ENCODE results near the gene ADARB1. TPM values are rescaled to one million over a fixed set of nuclear protein-coding genes. Genes with fewer than 3 reads are reported as not detected.

ADARB1 gene
- total RNA-seq, 2 experiments from 2014 or later = 27.5 to 28.6 TPM

GRCh38 chr21:45210461-45210983 is 136.1 kb downstream of the ADARB1 start:
- H3K4me1 ChIP-seq (ENCODE audit: insufficient read depth, low read length) = peaks cover 7% of the 10 kb centered on the region
- Mint-ChIP-seq H3K27ac (no peak overlapping the region), H3K27me3 (no peaks in the 10 kb centered on the region), H3K9me3 (no peaks in the 10 kb centered on the region), H3K36me3 (ENCODE audit: low read depth) (peaks cover 92% of the 10 kb centered on the region), H3K4me1 (ENCODE audit: low read depth) (no peaks in the 10 kb centered on the region), H3K4me3 (no peak overlapping the region)
- no peaks in the 10 kb centered on the region for H3K9me3 ChIP-seq (ENCODE audit: control insufficient read depth in 1 of 2, insufficient read depth in 1 of 2, low read length in 2 of 2)
- DNase-seq (peak in 1 of 14 experiments; percentile 7), ATAC-seq (ENCODE audit: poor library complexity) (no peak)
- H3K36me3 ChIP-seq (ENCODE audit: insufficient read depth, low read length) = peaks cover 38% of the 10 kb centered on the region
- no peaks in the 10 kb centered on the region for H3K27me3 ChIP-seq (ENCODE audit: control insufficient read depth in 1 of 2, insufficient read depth in 2 of 2, low read length in 2 of 2)
- no peak overlapping the region for H3K27ac ChIP-seq (ENCODE audit: low read depth in 1 of 2, low read length in 2 of 2)
- intact Hi-C loops (cut with DNase I, micrococcal nuclease) = no loop called here
- no peak overlapping the region for H3K4me3 ChIP-seq (ENCODE audit: low read length)
- TF ChIP-seq CTCF (IDR thresholded peaks at IDR 0.05) = no peak
- CTCF ChIA-PET = interaction anchor here (1.1 kb wide), 1 partner anchor 261 kb away, joined by 4 read pairs; no protein-coding TSS in a partner anchor
- POLR2A ChIA-PET = no interaction called here

- Histone ChIP-seq H3K9me3 (ENCODE audit: control insufficient read depth in 1 of 2, insufficient read depth in 1 of 2, low read length in 2 of 2) (no peaks in the 10 kb centered on the region), H3K36me3 (ENCODE audit: insufficient read depth, low read length) (peaks cover 33% of the 10 kb centered on the region), H3K4me3 (ENCODE audit: low read length) (no peak overlapping the region), H3K27ac (ENCODE audit: low read depth in 1 of 2, low read length in 2 of 2) (no peak overlapping the region), H3K4me1 (ENCODE audit: insufficient read depth, low read length) (peaks cover 7% of the 10 kb centered on the region), H3K27me3 (ENCODE audit: control insufficient read depth in 1 of 2, insufficient read depth in 2 of 2, low read length in 2 of 2) (no peaks in the 10 kb centered on the region)
- TF ChIP-seq CTCF (IDR thresholded peaks at IDR 0.05) = no peak
- Mint-ChIP-seq H3K4me1 (ENCODE audit: low read depth) (no peaks in the 10 kb centered on the region), H3K27ac (no peak overlapping the region), H3K36me3 (ENCODE audit: low read depth) (peaks cover 94% of the 10 kb centered on the region), H3K27me3 (no peaks in the 10 kb centered on the region), H3K9me3 (no peaks in the 10 kb centered on the region), H3K4me3 (no peak overlapping the region)
- CTCF ChIA-PET = interaction anchor here (1.1 kb wide), 1 partner anchor 262 kb away, joined by 4 read pairs; no protein-coding TSS in a partner anchor
- POLR2A ChIA-PET = no interaction called here
- intact Hi-C loops (cut with DNase I, micrococcal nuclease) = no loop called here
- ATAC-seq (ENCODE audit: poor library complexity) (no peak), DNase-seq (no peak)
These were observed 137.3 kb downstream of the ADARB1 start for GRCh38 chr21:45211661-45212060.

- Histone ChIP-seq H3K36me3 (ENCODE audit: insufficient read depth, low read length) (peaks cover 24% of the 10 kb centered on the region), H3K27ac (ENCODE audit: low read depth in 1 of 2, low read length in 2 of 2) (no peak overlapping the region), H3K9me3 (ENCODE audit: control insufficient read depth in 1 of 2, insufficient read depth in 1 of 2, low read length in 2 of 2) (no peaks in the 10 kb centered on the region), H3K27me3 (ENCODE audit: control insufficient read depth in 1 of 2, insufficient read depth in 2 of 2, low read length in 2 of 2) (no peaks in the 10 kb centered on the region), H3K4me3 (ENCODE audit: low read length) (no peak overlapping the region), H3K4me1 (ENCODE audit: insufficient read depth, low read length) (peaks cover 2% of the 10 kb centered on the region)
- TF ChIP-seq CTCF (IDR thresholded peaks at IDR 0.05) = no peak
- peaks cover 94% of the 10 kb centered on the region for H3K36me3 Mint-ChIP-seq (ENCODE audit: low read depth)
- H3K27ac Mint-ChIP-seq = no peak overlapping the region
- ChIA-PET CTCF (interaction anchor here (1.0 kb wide), 1 partner anchor 11 kb away, joined by 3 read pairs; no protein-coding TSS in a partner anchor), POLR2A (no interaction called here)
- intact Hi-C loops (cut with DNase I, micrococcal nuclease) = no loop called here
- ATAC-seq (ENCODE audit: poor library complexity) = no peak
- H3K4me1 Mint-ChIP-seq (ENCODE audit: low read depth) = no peaks in the 10 kb centered on the region
- H3K4me3 Mint-ChIP-seq = no peak overlapping the region
- no peak for DNase-seq
- H3K27me3 Mint-ChIP-seq = no peaks in the 10 kb centered on the region
- peaks cover 3% of the 10 kb centered on the region for H3K9me3 Mint-ChIP-seq
These were observed 139.0 kb downstream of the ADARB1 start for GRCh38 chr21:45213392-45213791.

All from CD4-positive, alpha-beta T cell (primary cell).